ENCODE data around the gene FBN2.

Gene FBN2

DNA sequence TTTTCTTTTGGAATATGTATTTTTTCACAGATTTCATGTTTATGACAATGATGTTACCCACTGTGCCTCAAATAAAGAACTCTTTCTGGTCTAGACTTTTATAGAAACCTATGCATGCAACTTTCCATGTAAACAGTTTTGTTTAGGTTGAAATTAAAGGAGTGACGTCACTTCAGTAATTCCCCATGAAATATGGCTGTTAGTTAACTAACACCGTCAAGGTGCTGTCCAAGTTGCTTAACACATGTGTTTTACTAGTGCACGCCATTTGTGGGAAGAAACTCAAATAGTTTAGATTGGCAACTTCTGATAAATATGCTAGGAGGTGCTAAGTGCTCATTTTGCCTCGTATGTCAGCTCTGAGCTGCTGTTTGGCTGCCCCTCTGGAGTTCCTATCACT, 102.2 kb downstream of the FBN2 start:
- H3K4me3 ChIP-seq (ENCODE audit: control insufficient read depth, low read depth, low read length) = no peak overlapping the region
- TF ChIP-seq, protein P1, sequence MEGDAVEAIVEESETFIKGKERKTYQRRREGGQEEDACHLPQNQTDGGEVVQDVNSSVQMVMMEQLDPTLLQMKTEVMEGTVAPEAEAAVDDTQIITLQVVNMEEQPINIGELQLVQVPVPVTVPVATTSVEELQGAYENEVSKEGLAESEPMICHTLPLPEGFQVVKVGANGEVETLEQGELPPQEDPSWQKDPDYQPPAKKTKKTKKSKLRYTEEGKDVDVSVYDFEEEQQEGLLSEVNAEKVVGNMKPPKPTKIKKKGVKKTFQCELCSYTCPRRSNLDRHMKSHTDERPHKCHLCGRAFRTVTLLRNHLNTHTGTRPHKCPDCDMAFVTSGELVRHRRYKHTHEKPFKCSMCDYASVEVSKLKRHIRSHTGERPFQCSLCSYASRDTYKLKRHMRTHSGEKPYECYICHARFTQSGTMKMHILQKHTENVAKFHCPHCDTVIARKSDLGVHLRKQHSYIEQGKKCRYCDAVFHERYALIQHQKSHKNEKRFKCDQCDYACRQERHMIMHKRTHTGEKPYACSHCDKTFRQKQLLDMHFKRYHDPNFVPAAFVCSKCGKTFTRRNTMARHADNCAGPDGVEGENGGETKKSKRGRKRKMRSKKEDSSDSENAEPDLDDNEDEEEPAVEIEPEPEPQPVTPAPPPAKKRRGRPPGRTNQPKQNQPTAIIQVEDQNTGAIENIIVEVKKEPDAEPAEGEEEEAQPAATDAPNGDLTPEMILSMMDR (conservative IDR thresholded peaks at IDR 0.05; ENCODE audit: control insufficient read depth, insufficient read depth, low read depth, low read length) = no peak
- DNase-seq (ENCODE audit: low read depth) = no peak

DNA sequence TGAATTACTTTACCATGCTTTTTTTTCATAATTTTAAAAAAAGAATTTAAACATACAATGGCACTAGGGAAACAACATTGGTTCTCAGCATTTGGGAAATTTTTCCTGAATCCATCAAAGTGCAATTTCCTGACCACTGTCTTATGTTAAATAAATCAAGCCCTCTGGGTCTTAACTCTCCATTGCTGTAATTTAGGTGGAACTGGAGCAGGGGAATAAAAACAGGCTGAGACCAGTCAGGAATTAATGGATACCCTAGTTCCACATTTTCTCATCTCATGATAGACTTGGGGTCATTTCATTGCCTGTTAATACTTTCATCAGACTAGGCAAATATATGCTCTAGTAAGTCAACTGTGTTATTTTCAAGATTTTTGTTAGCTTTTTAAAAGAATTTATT, 103.1 kb downstream of the FBN2 start:
- DNase-seq (ENCODE audit: low read depth) = no peak
- TF ChIP-seq, protein P1 (conservative IDR thresholded peaks at IDR 0.05; ENCODE audit: control insufficient read depth, insufficient read depth, low read depth, low read length) = no peak
- no peak overlapping the region for H3K4me3 ChIP-seq (ENCODE audit: control insufficient read depth, low read depth, low read length)

DNA sequence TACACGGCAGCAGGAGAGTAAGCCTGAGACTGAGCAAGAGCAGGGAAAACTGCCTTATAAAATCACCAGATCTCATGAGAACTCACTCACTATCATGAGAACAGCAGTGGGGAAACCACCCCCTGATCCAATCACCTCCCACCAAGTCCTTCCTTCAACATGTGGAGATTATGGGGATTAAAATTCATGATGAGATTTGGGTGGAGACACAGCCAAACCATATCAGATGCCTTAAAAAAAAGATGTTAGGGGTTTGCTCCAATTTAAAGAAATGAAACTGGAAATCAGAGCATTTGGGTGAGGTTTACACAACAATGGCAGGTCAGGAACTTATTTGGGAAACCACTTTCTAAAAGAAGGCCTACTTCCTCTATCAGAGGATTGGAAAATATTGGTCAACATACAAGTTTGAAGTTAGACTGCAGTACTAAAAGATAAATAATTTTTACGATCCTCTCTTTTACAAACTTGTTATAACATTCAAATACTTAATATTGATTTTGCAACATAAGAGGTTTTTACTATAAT, 105.1 kb downstream of the FBN2 start:
- TF ChIP-seq, protein P1 (conservative IDR thresholded peaks at IDR 0.05; ENCODE audit: control insufficient read depth, insufficient read depth, low read depth, low read length) = no peak
- DNase-seq (ENCODE audit: low read depth) = no peak
- no peak overlapping the region for H3K4me3 ChIP-seq (ENCODE audit: control insufficient read depth, low read depth, low read length)

DNA sequence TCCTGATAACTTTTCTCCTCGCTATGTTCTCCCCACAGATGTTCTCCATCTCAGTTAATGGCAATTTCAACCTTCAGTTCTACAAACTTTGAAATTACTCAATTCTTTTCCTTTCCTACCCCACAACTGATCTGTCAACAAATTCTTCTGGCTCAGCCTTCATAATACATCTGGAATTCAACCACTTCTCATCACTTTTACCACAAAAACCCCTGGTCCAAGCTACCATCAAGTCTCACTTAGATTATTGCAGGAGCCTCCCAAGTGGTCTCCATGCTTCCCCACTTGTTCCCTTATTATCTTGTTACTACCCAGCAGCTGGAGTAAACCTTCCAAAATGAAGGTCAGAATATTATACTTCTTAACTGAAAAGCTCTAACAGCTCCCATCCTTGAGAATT, 110.1 kb downstream of the FBN2 start:
- DNase-seq (ENCODE audit: low read depth) = no peak
- no peak overlapping the region for H3K4me3 ChIP-seq (ENCODE audit: control insufficient read depth, low read depth, low read length)
- TF ChIP-seq, protein P1 (conservative IDR thresholded peaks at IDR 0.05; ENCODE audit: control insufficient read depth, insufficient read depth, low read depth, low read length) = no peak

DNA sequence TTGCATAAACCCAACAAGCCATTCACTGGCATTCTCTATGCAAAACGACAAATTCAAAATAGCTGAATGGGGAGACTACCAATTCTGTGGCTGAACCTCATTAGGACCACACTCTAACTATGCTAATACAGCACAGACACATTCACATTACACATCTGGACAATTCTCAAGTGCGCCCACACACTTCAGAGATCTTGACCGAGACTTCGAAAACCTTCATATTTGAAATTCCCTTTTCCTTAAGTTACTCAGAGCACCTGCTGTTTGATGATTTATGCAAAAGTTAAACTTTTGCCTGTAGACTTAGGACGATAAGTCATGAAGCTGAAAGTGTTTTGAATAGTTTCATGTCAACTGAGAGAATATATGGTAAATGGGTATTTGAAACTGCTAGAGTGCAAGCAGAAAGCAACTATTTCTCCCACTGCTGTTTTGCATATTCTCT, 111.9 kb downstream of the FBN2 start:
- H3K4me3 ChIP-seq (ENCODE audit: control insufficient read depth, low read depth, low read length) = no peak overlapping the region
- DNase-seq (ENCODE audit: low read depth) = no peak
- TF ChIP-seq, protein P1 (conservative IDR thresholded peaks at IDR 0.05; ENCODE audit: control insufficient read depth, insufficient read depth, low read depth, low read length) = no peak

DNA sequence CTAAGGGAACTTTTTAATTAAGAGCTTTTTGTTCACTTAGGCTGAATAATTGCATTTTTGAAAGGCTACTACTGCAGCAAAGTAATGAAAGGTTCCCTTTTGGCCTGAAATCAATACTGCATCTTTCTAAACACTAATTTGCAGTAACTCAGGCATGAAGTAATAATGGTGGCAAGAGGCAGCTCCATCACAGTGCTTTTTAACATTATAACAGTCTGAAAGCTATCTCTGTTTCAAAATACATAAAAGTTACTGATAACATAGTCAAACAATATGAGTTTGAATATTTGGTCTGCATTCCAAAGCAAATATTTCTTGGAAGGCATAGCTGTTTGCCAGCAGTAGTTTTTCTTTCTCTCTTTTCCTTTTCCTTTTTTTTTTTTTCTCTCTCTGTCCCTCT, 113.4 kb downstream of the FBN2 start:
- no peak overlapping the region for H3K4me3 ChIP-seq (ENCODE audit: control insufficient read depth, low read depth, low read length)
- DNase-seq (ENCODE audit: low read depth) = no peak
- TF ChIP-seq, protein P1 (conservative IDR thresholded peaks at IDR 0.05; ENCODE audit: control insufficient read depth, insufficient read depth, low read depth, low read length) = no peak

DNA sequence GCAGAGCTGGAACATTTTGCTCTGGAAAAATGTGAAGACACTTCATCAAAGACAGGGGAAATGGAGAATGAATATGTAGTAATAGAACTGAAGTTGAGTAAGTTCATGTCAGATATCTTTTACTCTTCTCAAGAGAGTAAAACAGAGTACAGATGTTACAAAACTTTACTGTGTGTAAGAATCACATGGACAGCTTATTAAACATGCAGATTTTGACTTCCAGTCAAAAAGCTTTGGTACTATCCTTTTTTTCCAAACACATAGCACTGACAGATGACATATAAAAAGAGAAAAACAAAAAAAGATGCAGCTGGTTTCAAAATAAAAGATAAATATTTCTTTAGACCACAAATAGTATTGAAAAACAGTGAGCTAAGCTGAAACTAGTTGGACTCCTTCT, 115.4 kb downstream of the FBN2 start:
- H3K4me3 ChIP-seq (ENCODE audit: control insufficient read depth, low read depth, low read length) = no peak overlapping the region
- DNase-seq (ENCODE audit: low read depth) = no peak
- TF ChIP-seq, protein P1 (conservative IDR thresholded peaks at IDR 0.05; ENCODE audit: control insufficient read depth, insufficient read depth, low read depth, low read length) = no peak
